Heart left ventricle (tissue), 13 donors: ENCODE data around the gene REEP3.

Experiments used
- POLR2A ChIP-seq, 2 donors: fragments of 450-650 bp; IDR thresholded peaks; one replicate each; pipeline ENCODE4 v1.6.1; 2017; ENCODE audit warnings: antibody characterized with exemption in 2 of 2, mild to moderate bottlenecking in 2 of 2, moderate library complexity in 2 of 2
- TF ChIP-seq, protein P1 (sequence below), 12 donors: fragments of 200-600 bp; sonication (generic) in 4 of 12; IDR thresholded peaks; one replicate each; pipeline versions ENCODE4 v1.5.0 to v1.8.0; 2018 to 2022; ENCODE audit warnings: antibody characterized with exemption in 12 of 12, mild to moderate bottlenecking in 5 of 12
- donor health status: ischemic (EF 13 %, LVEDD 7.1; RV severe dilation, severe dysfunction).
- donor health status: DM: no; HTN: yes; CAD: no.
- donor health status: DM: no; HTN: no; CAD: no.
- donor health status: ischemic (EF 25% LVEDD 6.9; RV normal size, moderate dysfunction).
- donor health status: ischemic (EF 25% LVEDD 5.7; RV mildly dilated, moderate dysfunction).
- donor health status: ischemic (EF 35%, LVEDD 5.7; RV mildly dilated, moderate dysfunction).
- donor health status: nonischemic (EF 11% LVEDD 7.7; RV severe dilation, severe dysfunction).
- donor health status: DM: yes; HTN: yes; CAD: no.
- donor health status: PGD.
- donor health status: ischemic (EF 29% LVEDD 5.4; RV normal size, mild dysfunction).
- donor health status: nonischemic (EF 23%, LVEDD 6.1; RV moderate dilation, normal function).

DNA sequence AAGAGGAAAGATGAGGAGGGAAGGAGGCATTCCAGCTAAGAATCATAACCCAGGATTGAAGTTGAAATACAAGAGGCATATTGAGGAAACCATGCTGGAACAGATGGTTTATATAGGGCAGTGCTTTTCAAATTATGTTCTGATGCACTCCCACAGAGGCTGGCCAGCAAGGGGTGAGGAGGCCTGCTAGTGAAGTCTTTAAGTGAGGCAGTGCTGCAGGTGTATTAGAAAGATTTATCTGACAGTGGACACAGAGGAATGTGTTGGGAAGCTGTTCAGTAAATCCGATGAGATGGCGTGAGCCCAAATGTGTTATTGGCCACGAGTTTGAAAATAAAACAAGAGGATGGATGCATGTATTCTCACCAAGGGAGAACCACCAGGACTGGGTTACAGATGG lies 28.6 kb downstream of the REEP3 start:
- no peak for TF ChIP-seq POLR2A (IDR thresholded peaks at IDR 0.05)
- TF ChIP-seq, protein P1, sequence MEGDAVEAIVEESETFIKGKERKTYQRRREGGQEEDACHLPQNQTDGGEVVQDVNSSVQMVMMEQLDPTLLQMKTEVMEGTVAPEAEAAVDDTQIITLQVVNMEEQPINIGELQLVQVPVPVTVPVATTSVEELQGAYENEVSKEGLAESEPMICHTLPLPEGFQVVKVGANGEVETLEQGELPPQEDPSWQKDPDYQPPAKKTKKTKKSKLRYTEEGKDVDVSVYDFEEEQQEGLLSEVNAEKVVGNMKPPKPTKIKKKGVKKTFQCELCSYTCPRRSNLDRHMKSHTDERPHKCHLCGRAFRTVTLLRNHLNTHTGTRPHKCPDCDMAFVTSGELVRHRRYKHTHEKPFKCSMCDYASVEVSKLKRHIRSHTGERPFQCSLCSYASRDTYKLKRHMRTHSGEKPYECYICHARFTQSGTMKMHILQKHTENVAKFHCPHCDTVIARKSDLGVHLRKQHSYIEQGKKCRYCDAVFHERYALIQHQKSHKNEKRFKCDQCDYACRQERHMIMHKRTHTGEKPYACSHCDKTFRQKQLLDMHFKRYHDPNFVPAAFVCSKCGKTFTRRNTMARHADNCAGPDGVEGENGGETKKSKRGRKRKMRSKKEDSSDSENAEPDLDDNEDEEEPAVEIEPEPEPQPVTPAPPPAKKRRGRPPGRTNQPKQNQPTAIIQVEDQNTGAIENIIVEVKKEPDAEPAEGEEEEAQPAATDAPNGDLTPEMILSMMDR (IDR thresholded peaks at IDR 0.05), result no peak
